HFFc6 (cell line): ENCODE data around the gene ST8SIA1. TPM values are rescaled to one million over a fixed set of nuclear protein-coding genes. Genes with fewer than 3 reads are reported as not detected.

ENCODE experiments used
- DNase-seq: peaks from one replicate; pipeline ENCODE4 v3.0.0-alpha.2; 2018
- H3K27ac Mint-ChIP-seq: 2 replicates; pipeline ENCODE4 v1.8.0; 2020; ENCODE audit warnings: mild to moderate bottlenecking, mixed read lengths
- H3K27me3 Mint-ChIP-seq: 2 replicates; pipeline ENCODE4 v1.8.0; 2021; ENCODE audit warnings: mild to moderate bottlenecking, moderate library complexity, mixed read lengths; ENCODE audit not compliant: insufficient read depth
- H3K36me3 Mint-ChIP-seq: 2 replicates; pipeline ENCODE4 v1.8.0; 2021; ENCODE audit warnings: low read depth, mixed read lengths
- H3K4me1 Mint-ChIP-seq: 2 replicates; pipeline ENCODE4 v1.8.0; 2020; ENCODE audit warnings: low read depth, mixed read lengths
- H3K4me3 Mint-ChIP-seq: 2 replicates; pipeline ENCODE4 v1.8.0; 2020; ENCODE audit warnings: mild to moderate bottlenecking, moderate library complexity, mixed read lengths
- H3K9me3 Mint-ChIP-seq: 2 replicates; pipeline ENCODE4 v1.8.0; 2020; ENCODE audit warnings: mild to moderate bottlenecking, mixed read lengths
- CTCF ChIP-seq: fragments of 200-600 bp; sonication (generic); IDR thresholded peaks from 2 replicates; pipeline ENCODE4 v1.5.0; 2021; ENCODE audit warnings: antibody characterized with exemption, mild to moderate bottlenecking
- total RNA-seq, 6 experiments: library from RNA; stranded (reverse); fragmentation: NEBNext Ultra II Directional; extraction: Animal tissue kit (Norgen Biotek cat#: 25700); gene quantifications; 2 replicates in 1 of 6; 3 replicates in 5 of 6; pipeline ENCODE4 v1.2.3, GENCODE V29; 2021

Gene ST8SIA1
- total RNA-seq, 6 experiments from 2014 or later, result not detected

- Mint-ChIP-seq H3K9me3 (no peaks in the 10 kb centered on the region; the same call in 1 of the 2 replicates), H3K4me3 (no peak overlapping the region), H3K27me3 (peaks cover 9% of the 10 kb centered on the region), H3K4me1 (peaks cover 29% of the 10 kb centered on the region), H3K36me3 (no peaks in the 10 kb centered on the region), H3K27ac (no peak overlapping the region)
- DNase-seq, result no peak
- no peak for TF ChIP-seq CTCF
Observed at GRCh38 chr12:22289250-22289649, 45.3 kb downstream of the ST8SIA1 start.

- Mint-ChIP-seq H3K4me3 (no peak overlapping the region), H3K4me1 (peaks cover 36% of the 10 kb centered on the region), H3K36me3 (no peaks in the 10 kb centered on the region), H3K27ac (no peak overlapping the region), H3K9me3 (peaks cover 7% of the 10 kb centered on the region; the same call in 1 of the 2 replicates), H3K27me3 (peaks cover 9% of the 10 kb centered on the region)
- DNase-seq, result no peak
- TF ChIP-seq CTCF, result no peak
Observed at GRCh38 chr12:22287776-22288621, 46.5 kb downstream of the ST8SIA1 start.

GRCh38 chr12:22287101-22287500 is 47.4 kb downstream of the ST8SIA1 start:
- Mint-ChIP-seq H3K36me3 (no peaks in the 10 kb centered on the region), H3K4me3 (no peak overlapping the region), H3K27ac (no peak overlapping the region), H3K4me1 (peaks cover 45% of the 10 kb centered on the region), H3K9me3 (peaks cover 7% of the 10 kb centered on the region; the same call in 1 of the 2 replicates), H3K27me3 (peaks cover 9% of the 10 kb centered on the region)
- no peak for TF ChIP-seq CTCF
- DNase-seq, result no peak

- H3K27ac Mint-ChIP-seq, result no peak overlapping the region
Observed at GRCh38 chr12:22286569-22286968, 47.9 kb downstream of the ST8SIA1 start.

GRCh38 chr12:22285846-22286245 is 48.7 kb downstream of the ST8SIA1 start:
- H3K27ac Mint-ChIP-seq, result no peak overlapping the region
- peaks cover 47% of the 10 kb centered on the region for H3K4me1 Mint-ChIP-seq
- no peak overlapping the region for H3K4me3 Mint-ChIP-seq
- TF ChIP-seq CTCF, result no peak
- H3K9me3 Mint-ChIP-seq, result peaks cover 7% of the 10 kb centered on the region; the same call in 1 of the 2 replicates
- no peak for DNase-seq
- H3K36me3 Mint-ChIP-seq, result no peaks in the 10 kb centered on the region
- peaks cover 9% of the 10 kb centered on the region for H3K27me3 Mint-ChIP-seq

More at GRCh38 chr12:22286569-22286968, 47.9 kb downstream of the ST8SIA1 start:
- peaks cover 47% of the 10 kb centered on the region for H3K4me1 Mint-ChIP-seq
- H3K9me3 Mint-ChIP-seq, result peaks cover 7% of the 10 kb centered on the region; the same call in 1 of the 2 replicates
- no peak for TF ChIP-seq CTCF
- peaks cover 9% of the 10 kb centered on the region for H3K27me3 Mint-ChIP-seq
- no peak overlapping the region for H3K4me3 Mint-ChIP-seq
- peak; percentile 32 for DNase-seq
- H3K36me3 Mint-ChIP-seq, result no peaks in the 10 kb centered on the region
